Measurements from ENCODE around the gene C15orf62.
A peak's percentile ranks its signal among the peaks of the same experiment; 100 is the strongest.

Gene C15orf62

DNA sequence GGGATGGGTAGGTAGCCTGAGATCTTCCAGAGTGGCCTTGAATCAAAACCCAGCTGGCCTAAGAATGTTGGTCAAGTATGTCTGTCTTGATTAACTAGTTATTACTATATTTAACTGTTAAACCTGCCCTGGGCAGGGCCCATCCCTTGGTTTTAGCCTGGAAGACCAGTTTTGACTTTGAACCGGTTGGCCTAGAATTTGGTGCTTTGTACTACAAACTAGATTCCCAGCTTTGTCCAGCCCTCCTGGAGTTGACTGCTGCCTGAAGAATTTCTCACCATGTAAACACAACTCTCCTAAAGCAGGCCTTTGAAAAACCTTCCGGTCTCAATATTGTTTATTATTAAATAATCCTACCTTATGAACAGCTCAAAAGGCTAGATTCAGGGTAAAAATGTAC, 16.0 kb downstream of the C15orf62 start:
- no peak for DNase-seq

DNA sequence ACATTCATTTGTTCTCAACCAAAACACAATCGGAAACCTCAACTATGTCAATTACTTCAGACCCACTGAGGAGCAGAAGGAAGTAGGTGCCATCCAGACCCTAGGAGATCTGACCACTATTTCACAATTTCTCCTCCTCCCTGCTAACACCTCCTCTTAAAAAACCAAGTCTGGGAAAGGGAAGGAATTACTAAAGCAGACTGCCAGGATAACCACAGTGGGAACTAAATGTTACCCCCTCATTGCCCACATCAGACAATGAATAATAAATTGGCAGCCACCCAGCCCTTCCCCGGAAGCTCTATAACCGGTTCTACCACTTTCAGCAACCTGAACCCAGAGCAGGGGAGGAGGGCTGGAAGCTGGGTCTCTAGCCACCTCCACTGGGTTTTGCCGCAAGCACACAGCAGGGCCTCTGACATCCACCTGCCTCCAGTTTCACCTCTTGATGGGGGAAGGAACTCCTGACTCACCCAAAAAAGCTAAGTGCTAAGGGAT, 17.6 kb downstream of the C15orf62 start:
- peak; percentile 85 for DNase-seq

DNA sequence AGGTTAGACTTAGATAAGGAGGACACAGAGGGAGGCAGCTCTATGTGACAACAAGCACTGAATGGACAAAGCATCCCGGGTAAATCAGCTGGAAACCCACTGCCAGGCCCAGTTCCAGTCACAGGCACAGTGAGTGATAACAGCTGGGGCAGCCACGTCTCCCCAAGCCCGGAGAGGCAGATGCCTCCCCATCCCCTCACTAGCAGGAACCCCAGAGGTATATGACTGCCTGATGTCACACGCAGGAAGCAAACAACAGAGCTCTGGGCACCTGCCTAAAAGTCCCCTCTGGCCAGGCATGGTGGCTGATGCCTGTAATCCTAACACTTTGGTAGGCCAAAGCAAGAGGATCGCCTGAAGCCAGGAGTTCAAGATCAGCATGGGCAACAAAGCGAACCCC, 18.2 kb downstream of the C15orf62 start:
- peak; percentile 59 for DNase-seq

DNA sequence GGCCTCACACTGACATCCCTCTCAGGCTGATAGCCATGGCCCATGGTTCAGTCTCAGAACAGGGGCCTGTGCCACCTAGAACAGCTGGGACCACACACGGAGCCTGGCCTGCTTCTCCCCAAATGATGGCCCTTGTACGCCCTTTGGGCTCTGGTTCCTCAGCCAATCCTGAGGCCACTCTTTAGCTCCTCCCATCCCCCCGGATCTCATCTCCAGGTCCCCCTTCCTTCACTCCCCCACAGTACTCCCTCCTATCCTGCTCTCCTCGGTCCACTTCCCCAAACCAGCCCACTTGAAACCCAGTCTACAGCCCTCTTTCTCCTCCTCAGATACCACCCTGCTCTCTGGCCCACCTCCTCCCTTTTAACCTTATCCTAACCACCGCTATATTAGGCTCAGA, 19.3 kb downstream of the C15orf62 start:
- DNase-seq, result no peak

DNA sequence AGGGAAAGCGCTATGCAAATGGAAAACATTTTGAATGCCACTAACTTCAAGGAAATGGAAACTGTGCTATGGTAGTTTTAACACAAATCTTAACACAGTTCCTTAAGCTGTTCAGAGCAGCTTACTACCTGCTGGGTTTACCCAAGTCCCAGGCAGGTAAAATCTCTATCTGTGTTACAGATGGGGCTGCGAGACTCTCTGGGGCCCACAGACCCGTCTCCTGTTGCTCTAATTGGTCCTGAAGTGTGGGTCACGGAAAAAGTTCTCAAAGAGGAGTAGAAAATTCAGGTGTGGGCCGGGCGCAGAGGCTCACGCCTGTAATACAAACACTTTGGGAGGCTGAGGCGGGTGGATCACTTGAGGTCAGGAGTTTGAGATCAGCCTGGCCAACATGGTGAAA, 20.2 kb downstream of the C15orf62 start:
- DNase-seq, result no peak

DNA sequence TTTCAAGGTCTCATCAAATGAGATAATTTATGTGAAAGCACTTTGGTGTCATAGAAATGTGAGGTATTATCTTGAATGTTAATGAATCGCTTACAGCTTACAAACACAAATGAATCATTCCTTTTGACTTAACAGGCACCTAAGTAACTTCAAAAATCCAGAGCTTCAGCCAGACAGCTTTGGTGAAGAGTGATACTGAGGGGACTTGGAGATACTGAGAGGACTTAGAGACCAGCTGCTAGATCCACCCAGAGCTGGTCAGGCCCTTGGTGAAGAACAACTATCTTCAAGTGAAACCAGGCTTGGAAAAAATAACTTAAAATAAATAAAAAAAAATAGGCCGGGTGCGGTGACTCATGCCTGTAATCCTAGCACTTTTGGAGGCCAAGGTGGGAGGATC, 20.9 kb downstream of the C15orf62 start:
- DNase-seq, result no peak

DNA sequence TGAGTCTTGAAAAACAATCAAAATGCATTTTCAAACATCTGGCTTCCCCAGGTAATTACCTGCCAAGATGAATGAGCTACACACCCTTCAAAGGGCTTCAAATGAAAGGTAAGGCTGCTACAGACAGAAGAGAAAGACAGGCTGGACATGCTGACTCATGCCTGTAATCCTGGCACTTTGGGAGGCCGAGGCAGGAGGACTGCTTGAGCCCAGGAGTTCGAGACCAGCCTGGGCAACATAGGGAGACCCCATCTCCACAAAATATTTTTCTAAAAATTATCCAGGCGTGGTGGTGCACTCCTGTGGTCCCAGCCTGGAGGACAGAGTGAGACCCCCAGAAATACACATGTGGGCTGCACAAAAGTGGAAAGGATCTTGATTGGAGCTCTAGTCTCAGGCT, 22.6 kb downstream of the C15orf62 start:
- no peak for DNase-seq

DNA sequence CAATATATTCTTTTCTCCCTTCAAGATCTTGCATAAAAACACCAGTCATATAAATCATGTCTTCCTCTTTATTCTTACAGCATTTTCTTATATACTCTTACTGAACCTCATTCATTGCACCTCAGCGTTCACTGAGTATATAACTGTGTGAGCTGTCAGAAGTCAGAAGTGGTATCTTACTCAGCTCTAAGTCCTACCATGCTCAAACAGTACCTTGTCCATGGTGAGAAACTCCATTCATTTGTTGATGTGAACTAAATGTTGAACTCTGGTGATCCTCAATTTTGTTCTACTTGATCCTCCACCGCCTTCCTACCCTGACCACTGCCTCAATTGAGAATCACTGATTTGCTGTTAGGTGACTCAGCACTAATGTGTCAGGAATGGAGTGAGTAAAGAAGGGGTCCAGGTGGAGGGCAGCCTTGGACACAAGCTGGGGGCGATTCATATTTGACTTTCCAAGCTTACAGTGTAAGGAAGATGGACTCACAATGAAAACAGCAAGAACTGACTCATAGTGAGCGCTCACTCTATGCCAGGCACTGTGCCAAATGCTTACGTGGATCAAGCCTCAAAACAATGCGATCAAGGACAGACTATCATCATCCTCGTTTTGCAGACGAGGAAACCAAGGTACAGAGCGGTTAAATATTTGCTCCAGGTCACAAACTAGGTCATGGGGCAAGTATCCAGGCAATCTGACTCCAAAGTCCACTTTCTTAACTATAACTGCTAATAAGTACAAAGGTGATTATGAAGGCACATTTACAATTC, 23.6 kb downstream of the C15orf62 start:
- DNase-seq, result no peak

DNA sequence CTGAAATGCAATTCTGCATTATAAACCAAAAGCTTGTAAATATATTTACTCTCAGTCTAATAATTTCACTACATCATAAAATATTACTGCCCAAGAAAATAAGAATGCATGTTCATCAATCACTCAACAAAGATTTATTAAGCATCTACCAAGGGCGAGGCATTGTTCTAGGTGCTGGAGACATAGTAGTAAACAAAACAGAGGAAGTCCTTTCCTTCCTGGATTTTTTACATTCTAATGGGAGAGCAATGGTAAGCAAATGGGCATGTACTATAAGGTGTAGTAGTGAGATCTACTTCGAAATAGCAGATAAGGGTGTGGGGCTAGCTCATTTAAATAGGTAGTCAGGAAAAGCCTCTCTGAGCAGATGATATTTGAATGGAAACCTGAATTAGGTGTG, 26.3 kb downstream of the C15orf62 start:
- DNase-seq, result no peak

DNA sequence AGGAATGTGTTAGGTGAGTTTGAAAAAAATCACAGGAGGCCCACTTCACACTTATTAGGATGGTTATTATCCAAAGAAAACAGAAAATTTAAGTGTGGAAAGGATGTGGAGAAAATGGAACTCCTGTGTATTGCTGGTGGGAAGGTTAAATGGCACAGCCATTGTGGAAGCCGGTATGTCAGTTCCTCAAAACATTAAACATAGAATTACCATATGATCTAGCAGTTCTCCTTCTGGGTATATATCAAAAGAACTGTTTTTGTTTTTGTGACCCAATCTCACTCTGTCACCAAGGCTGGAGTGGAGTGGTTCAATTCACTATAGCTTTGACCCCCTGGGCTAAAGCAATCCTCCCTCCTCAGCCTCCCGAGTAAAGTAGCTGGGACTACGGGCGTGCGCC, 26.7 kb downstream of the C15orf62 start:
- no peak for DNase-seq

DNA sequence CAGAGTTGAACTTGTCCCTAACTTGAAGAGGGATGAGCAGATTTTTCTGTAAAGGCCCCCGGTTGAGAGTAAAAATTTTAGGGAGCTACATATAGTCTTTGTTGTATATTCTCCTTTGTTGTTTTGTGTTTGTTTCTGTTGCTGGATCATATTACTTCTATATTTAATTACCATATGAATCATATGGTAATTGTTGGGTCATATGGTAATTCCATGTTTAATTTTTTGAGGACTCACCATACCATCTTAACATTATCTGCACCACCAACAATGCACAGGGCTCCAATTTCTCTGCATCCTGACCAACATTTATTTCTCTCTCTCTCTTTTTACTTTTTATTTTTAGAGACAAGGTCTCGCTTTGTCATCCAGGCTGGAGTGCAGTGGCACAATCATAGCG, 29.7 kb downstream of the C15orf62 start:
- no peak for DNase-seq

DNA sequence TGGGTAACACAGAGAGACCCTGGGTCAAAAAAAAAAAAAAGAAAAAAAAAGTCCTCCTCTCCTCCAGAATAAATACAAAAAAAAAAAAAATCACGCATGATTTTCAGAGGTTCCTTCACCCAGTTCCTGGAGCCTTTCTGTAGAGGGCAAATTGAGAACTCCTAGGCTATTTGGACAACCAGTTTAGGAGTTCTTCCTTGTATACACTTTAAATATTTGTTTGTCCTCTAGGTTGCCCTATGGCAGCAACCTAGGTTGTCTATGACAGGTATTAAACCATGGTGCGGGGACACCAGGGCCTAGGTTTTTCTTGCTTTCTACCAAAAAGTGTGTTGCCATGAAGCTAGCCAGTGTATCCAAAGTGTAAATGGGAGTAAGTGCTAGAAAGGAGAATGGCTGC, 33.3 kb downstream of the C15orf62 start:
- DNase-seq, result no peak

DNA sequence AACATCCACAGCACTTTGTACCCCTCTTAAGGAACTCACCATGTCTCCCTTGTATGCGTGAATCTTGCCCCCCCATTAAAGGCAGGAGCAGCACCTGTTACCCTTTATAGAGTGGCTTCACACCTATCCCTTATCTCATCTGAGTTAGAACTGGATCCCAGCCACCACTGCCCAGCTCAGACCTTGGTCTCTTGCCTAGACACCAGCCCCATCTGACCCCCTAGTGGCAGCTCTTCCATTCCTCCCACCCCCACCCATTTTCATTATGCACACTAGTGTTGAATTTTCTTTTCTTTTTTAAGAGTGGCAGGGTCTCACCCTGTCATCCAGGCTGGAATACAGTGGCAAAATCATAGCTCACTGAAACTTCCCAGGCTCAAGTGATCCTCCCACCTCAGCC, 33.9 kb downstream of the C15orf62 start:
- DNase-seq, result no peak

DNA sequence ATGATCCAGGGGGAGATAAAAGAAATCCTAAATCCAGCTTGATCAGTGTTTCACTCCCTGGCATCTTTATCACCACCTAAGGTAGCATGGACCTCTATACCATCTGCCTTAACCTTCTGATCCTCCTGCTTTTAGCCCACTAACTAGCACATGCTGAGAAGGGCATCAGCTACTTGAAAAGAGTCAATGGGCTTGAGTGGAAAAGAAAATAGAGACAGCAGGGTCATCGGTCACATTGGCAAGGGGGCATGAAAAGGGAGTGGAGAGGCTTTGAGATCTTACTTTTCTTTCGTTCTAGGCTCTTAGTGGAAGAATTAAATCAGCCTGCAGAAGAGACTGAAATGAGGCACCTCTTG, 36.9 kb downstream of the C15orf62 start:
- no peak for DNase-seq

DNA sequence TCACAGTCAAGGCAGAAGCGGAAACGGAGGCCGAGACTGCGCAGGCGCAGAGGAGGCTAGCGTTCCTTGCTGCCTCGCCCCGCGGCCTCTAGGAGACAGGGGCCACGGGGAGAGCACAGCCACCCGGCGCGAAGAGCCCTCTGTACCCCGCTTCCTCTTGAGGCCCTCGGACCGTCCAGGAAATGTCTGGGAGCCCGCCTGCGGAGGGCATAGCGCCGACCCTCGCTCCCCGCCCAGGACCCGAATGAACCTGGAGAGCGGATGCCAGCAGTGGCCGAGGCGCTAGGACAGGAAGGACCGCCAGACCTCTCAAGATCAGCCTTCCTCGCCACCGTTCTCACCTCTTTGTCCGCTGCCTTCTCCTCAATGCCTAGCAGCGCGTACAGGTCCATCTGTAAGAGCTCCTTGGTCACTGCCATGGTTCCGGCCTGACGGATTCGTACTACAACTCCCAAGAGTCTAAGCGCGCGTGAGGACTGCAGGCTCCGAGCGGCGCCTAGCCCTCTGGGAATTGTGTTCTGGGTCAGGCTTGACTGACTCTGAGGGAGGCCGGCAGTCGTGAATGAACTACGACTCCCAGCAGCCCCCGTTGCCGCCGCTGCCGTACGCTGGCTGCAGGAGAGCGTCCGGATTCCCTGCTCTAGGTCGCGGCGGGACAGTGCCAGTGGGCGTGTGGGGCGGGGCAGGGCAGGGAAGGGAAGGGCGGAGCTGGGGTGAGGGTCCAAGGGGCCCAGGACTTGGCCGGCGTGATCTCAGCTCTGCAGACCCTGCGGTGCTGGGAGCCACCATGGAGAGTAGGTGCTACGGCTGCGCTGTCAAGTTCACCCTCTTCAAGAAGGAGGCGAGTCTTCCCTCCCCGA, 37.5 kb downstream of the C15orf62 start, which contains the start of the genes DNAJC17 and ZFYVE19:
Gene DNAJC17, minus strand, starts transcription at position 446 of the 860 bp plus-strand sequence. Its CDS starts 27 bp downstream, at position 419.
Gene ZFYVE19, plus strand, starts transcription at position 62 of the 860 bp plus-strand sequence. Its CDS starts 501 bp downstream, at position 563.
- peak; percentile 93 for DNase-seq

DNA sequence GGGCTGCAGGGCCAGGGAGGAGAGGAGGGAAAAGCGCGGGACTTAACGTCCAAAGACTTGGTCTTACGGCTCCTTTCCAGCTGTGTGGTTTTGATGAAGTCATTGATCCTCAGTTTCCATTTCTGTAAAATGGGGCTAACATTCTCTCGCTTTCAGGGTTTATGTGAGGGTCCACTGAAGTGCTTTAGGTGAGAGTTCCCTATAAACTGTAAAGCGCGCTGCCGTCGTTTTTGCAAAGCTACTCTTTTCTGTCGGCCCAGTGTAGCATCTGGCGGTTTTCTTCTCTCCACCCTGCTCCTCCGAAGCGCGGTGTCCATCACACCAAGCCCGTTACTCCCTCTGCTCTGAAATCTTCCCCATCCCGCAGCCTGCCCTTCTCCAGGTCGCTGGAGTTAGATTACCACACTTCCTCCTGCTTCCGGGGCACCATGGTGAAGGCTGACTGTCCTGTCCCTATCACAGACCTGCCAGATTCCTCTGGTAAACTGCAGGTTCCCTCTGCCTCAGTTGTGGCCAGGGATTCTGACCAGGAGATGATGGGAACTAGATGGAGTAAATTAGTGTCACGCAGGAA, 38.2 kb downstream of the C15orf62 start:
- DNase-seq, result no peak

DNA sequence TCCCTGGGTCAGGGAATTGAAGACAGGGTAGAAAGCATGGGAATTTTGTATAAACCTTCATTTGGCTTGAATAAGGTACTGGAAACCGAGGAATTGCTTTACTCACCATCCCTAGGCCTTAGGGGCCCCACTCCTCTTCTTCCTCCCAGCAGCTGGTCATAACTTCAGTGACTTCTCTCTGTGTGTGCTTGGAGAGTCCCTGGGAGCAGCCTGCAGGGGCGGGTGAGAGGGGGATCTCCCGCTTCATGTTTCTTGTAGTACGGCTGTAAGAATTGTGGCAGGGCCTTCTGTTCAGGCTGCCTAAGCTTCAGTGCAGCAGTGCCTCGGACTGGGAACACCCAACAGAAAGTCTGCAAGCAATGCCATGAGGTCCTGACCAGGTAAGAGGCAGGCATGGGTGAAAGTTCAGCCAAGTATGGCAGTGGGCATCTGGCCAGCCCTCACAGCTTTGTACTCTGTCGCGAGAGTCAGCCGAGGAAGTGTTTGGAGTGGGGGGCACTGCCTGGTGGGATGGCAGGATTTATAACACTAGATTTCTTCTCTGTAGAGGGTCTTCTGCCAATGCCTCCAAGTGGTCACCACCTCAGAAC, 39.2 kb downstream of the C15orf62 start:
- no peak for DNase-seq

DNA sequence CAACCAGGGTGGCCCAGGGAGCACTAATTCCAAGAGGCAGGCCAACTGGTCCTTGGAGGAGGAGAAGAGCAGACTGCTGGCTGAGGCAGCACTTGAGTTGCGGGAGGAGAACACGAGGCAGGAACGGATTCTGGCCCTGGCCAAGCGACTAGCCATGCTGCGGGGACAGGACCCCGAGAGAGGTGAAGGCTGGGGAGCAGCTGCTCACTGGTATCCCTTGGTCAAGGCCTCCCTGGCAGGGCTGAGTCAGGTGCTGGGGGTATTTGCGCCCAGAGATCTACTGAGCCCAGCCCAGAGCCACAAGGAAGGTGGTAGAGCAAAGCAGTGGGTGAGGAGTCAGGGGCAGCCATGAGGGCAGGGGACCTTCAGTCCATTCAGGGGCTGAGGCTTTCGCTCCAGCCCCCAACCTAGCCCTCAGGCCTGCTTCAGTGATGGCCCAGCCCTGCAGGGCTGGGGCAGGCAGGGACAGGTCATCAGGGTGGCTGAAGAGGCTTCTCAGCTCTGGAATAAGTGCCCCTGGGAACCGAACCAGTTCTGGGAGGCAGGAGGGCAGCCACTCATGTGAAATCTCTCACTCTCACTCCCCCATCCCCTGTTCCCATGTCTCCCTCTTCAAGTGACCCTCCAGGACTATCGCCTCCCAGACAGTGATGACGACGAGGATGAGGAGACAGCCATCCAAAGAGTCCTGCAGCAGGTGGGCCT, 43.1 kb downstream of the C15orf62 start:
- no peak for DNase-seq

DNA sequence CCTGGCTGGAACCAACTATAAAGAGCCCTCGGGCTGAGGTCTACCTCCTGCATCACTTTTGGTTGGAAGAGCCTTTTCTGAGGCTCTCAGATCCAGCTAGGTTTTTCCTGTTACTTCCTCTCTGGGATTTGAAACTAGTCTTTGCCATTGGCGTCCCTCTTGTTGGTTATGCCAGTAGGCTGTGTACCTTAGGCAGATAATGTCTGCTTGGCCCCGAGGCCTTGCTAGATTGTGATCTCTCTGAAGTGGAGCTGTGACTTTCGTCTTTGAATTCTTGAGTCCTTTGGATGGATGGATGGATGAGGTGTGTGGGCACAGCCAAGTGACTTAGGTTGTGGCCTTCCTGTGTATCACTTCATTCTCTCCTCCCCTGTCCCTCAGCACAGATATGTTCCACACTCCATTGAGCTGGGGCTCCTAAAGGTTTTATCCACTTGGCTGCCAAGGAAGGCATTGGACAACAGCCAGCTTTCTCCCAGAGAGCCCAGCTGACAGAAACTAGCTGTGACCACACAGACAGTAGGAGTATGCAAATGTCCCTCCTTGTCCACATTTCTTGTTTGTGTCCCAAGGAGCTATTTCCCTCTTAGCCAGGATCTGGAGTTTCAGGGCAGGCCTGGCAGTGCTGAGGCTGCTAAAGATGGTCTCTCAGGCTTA, 45.4 kb downstream of the C15orf62 start:
- DNase-seq, result no peak

DNA sequence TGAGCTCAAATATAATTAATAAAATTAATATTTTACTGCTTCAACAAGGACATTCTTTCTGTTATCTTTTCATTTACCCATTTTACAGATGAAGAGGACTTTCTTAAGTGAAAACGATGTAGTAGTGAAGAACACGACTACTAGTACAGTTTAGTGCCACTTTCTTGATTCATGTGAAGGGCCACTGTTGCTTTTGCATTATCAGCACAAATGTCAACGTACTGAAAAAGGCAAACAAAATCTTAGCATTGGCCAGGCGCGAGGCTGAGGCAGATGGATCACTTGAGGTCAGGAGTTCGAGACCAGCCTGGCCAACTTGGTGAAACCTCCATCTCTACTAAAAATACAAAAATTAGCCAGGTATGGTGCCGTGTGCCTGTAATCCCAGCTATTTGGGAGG, 49.3 kb downstream of the C15orf62 start:
- no peak for DNase-seq

DNA sequence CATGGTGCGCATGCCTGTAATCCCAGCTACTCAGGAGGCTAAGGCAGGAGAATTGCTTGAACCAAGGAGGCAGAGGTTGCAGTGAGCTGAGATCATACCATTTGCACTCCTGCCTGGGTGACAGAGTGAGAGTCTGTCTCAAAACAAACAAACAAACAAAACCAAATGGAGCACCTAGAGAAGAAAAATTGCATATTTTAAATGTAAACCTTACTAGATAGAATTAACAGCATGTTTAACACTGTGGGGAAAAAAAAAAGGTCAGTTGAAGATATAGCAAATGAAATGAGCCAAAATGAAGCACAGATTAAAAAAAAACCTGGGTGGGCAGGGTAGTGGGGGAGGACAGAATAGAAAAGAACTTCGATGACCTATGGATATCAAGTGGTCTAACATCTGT, 51.4 kb downstream of the C15orf62 start:
- DNase-seq, result no peak

Measured in NCI-H146 (cell line).